ENCODE data around the gene TMED7. TPM values are rescaled to one million over a fixed set of nuclear protein-coding genes. Genes with fewer than 3 reads are reported as not detected.
"Not testable (repeated sequence)": the region's sequence is repeated elsewhere in the genome, so short reads cannot be mapped to it uniquely, and the experiment has no call there.

The TMED7 gene
- total RNA-seq, result 10 to 100 TPM; 40.5 to 51.4 TPM

DNA sequence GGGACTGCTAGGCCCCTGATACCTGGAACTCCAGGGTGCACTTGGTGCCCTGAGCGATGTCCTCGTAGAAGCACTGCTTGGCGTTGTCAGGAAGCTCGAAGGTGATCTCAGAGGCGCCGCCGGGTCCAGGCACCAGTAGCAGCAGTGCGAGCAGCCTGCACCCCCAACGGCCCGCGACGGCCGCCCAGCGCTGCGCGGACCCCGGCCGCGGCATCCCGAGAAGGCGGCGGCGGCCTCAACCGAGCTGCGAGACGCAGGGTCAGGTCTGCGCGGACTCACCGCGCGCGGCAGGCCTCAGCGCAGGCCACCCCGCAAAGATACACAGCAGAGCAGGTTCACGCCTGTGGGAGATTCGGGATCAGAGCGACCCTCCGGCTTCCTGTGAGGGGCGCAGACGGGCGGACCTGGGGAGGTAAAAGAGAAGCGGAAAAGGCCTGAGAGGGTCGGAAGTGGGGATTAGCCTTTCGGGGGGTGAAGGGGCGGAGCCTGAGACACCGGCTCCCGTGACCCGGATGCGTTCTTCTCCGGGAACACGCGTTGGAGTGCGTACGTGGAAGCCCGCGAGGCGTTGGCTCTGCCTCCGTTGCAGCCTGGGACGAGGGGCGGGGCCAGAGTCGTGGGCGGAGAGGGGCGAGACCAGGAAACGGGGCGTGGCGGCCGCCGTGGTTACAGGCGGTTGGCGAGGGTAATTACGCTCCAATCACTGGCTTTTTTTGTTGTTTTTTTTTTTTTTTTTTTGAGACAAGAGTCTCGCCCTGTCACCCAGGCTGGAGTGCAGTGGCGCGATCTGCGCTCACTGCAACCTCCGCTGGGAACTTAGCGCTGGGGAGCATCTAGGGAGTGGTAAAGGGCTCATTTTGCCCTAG, at the start of gene TMED7:
Gene TMED7, minus strand, starts transcription at position 458 of the 866 bp plus-strand sequence. Its CDS starts 244 bp downstream, at position 214.
- WGBS, 2 donors, result 0% methylated on average over 34 to 65 of the region's 77 CpGs
- Histone ChIP-seq H3K9me3 (no peaks in the 10 kb centered on the region), H3K4me3 (peak within 1 kb of the TSS; percentile 79 to 87), H3K27me3 (no peaks in the 10 kb centered on the region), H3K36me3 (replicated peaks in 1 of 2; ENCODE audit: insufficient read depth in 1 of 2, low read depth in 2 of 2) (no peaks in the 10 kb centered on the region), H3K27ac (peak within 1 kb of the TSS; percentile 92 to 97 (median 95)), H3K4me1 (peaks cover 35% of the 10 kb centered on the region)
- ATAC-seq (peak; percentile 98), DNase-seq (peak; percentile 100)
- peak; percentile 74 to 98 (median 97) for TF ChIP-seq POLR2A (IDR thresholded peaks at IDR 0.05)
- TF ChIP-seq, protein P1, sequence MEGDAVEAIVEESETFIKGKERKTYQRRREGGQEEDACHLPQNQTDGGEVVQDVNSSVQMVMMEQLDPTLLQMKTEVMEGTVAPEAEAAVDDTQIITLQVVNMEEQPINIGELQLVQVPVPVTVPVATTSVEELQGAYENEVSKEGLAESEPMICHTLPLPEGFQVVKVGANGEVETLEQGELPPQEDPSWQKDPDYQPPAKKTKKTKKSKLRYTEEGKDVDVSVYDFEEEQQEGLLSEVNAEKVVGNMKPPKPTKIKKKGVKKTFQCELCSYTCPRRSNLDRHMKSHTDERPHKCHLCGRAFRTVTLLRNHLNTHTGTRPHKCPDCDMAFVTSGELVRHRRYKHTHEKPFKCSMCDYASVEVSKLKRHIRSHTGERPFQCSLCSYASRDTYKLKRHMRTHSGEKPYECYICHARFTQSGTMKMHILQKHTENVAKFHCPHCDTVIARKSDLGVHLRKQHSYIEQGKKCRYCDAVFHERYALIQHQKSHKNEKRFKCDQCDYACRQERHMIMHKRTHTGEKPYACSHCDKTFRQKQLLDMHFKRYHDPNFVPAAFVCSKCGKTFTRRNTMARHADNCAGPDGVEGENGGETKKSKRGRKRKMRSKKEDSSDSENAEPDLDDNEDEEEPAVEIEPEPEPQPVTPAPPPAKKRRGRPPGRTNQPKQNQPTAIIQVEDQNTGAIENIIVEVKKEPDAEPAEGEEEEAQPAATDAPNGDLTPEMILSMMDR (IDR thresholded peaks at IDR 0.05), result peak in 4 of 7 experiments; percentile 4 to 62 (median 25)
- intact Hi-C loops (cut with DNase I), result no loop called here

DNA sequence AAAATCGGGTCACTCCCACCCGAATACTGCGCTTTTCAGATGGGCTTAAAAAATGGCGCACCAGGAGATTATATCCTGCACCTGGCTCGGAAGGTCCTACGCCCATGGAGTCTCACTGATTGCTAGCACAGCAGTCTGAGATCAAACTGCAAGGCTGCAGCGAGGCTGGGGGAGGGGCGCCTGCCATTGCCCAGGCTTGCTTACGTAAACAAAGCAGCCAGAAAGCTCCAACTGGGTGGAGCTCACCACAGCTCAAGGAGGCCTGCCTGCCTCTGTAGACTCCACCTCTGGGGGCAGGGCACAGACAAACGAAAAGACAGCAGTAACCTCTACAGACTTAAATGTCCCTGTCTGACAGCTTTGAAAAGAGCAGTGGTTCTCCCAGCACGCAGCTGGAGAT, 48.9 kb upstream of the TMED7 start:
- ATAC-seq; H3K27me3 ChIP-seq; H3K36me3 ChIP-seq (replicated peaks in 1 of 2; ENCODE audit: insufficient read depth in 1 of 2, low read depth in 2 of 2); DNase-seq; intact Hi-C loops (cut with DNase I); H3K9me3 ChIP-seq; H3K4me3 ChIP-seq; H3K27ac ChIP-seq; H3K4me1 ChIP-seq: not testable (repeated sequence)
- WGBS, 2 donors, result 62 to 73% methylated on average over 7 to 11 of the region's 11 CpGs

DNA sequence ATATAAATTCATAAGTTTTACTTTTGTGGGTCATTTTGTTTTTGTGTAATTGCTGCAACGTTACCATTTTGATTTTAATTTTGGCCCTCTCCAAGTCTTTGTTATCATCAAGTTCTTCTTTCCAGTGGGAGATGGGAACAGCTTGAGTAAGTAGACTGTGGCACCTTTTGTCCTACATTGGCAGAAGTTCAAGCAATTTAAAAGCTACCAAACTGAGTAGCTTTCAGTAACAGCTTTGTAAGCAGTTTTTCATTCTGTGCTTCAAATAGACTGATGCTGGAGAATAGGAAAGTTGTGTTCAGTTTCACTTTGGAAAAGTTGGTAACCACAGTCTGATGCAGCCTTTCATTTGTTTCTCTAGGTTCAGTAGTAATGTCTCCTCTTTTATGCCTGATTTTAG, 47.8 kb upstream of the TMED7 start:
- intact Hi-C loops (cut with DNase I), result no loop called here
- WGBS, 2 donors, result 0% methylated on average over 1 of the region's 1 CpG
- ATAC-seq (no peak), DNase-seq (no peak)
- Histone ChIP-seq H3K27ac (no peak overlapping the region), H3K9me3 (no peaks in the 10 kb centered on the region), H3K4me1 (no peaks in the 10 kb centered on the region), H3K36me3 (replicated peaks in 1 of 2; ENCODE audit: insufficient read depth in 1 of 2, low read depth in 2 of 2) (no peaks in the 10 kb centered on the region), H3K4me3 (no peak overlapping the region), H3K27me3 (no peaks in the 10 kb centered on the region)
- no peak for TF ChIP-seq POLR2A (IDR thresholded peaks at IDR 0.05)
- TF ChIP-seq, protein P1 (IDR thresholded peaks at IDR 0.05), result no peak

DNA sequence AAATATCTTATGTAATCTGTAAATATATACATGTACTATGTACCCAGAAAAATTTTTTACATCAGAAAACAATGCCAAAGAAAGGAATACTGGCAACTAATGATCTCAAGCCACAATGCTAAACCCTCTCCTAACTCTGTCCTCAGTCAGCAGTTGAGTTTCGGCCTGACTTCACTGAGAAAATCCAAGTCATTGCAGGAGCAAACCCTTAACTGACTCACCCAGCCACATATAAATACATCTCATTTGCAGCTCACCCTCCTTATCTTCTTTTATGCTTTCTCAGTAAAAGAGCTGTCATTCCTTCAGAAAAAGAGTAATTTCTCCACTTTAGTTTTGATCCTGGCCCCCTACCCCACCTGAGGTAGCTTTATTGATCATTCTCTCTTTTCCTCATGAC, 46.1 kb upstream of the TMED7 start:
- H3K27me3 ChIP-seq, result no peaks in the 10 kb centered on the region
- ATAC-seq (no peak), DNase-seq (no peak)
- no peaks in the 10 kb centered on the region for H3K36me3 ChIP-seq (replicated peaks in 1 of 2; ENCODE audit: insufficient read depth in 1 of 2, low read depth in 2 of 2)
- no peaks in the 10 kb centered on the region for H3K9me3 ChIP-seq
- no peaks in the 10 kb centered on the region for H3K4me1 ChIP-seq
- intact Hi-C loops (cut with DNase I), result no loop called here
- H3K4me3 ChIP-seq, result no peak overlapping the region
- WGBS, 2 donors, result 78 to 96% methylated on average over 1 of the region's 1 CpG
- no peak for TF ChIP-seq POLR2A (IDR thresholded peaks at IDR 0.05)
- TF ChIP-seq, protein P1 (IDR thresholded peaks at IDR 0.05), result no peak
- no peak overlapping the region for H3K27ac ChIP-seq

DNA sequence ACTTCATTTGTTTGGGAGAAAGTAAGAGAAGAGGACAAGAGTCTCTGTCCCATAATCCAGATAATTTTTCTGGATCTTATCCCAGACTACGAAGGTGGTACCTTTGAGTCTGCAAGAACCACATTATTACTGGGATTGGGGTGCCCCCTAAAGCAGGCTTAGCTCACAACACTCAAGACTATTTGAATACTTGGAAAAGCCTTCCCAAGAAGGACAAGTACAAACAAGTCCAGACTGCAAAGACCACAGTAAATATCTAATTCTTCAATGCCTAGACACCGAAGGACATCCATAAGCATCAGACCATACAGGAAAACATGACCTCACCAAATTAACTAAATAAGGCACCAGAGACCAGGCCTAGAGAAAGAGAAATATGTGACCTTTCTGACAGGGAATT, 40.2 kb upstream of the TMED7 start:
- WGBS, 2 donors, result 48 to 73% methylated on average over 2 of the region's 2 CpGs
- no peak for DNase-seq
- H3K27ac ChIP-seq, result no peak overlapping the region
- intact Hi-C loops (cut with DNase I), result no loop called here
- TF ChIP-seq, protein P1 (IDR thresholded peaks at IDR 0.05), result no peak
- TF ChIP-seq POLR2A (IDR thresholded peaks at IDR 0.05), result no peak
- no peaks in the 10 kb centered on the region for H3K36me3 ChIP-seq (replicated peaks in 1 of 2; ENCODE audit: insufficient read depth in 1 of 2, low read depth in 2 of 2)
- no peak overlapping the region for H3K4me3 ChIP-seq
- H3K27me3 ChIP-seq, result no peaks in the 10 kb centered on the region
- no peak for ATAC-seq
- no peaks in the 10 kb centered on the region for H3K9me3 ChIP-seq
- H3K4me1 ChIP-seq, result no peaks in the 10 kb centered on the region
